OCI-M1 (cell line): Measurements from ENCODE around the gene CAPN5.

ENCODE experiments used
- DNase-seq: peaks from one replicate; lab custom pipeline; 2025; lab: John Stamatoyannopoulos, UW

Gene CAPN5

GRCh38 chr11:77101043-77101537, 34.3 kb downstream of the CAPN5 start:
- DNase-seq = peak; percentile 84

GRCh38 chr11:77102246-77103210, 35.8 kb downstream of the CAPN5 start, which contains the start of gene OMP:
Gene OMP (plus strand): TSS chr11:77102840. CDS start chr11:77102840, 0 bp downstream.
- no peak for DNase-seq

GRCh38 chr11:77103319-77103718, 36.5 kb downstream of the CAPN5 start:
- no peak for DNase-seq

GRCh38 chr11:77104727-77105126, 38.0 kb downstream of the CAPN5 start:
- no peak for DNase-seq

GRCh38 chr11:77106321-77106720, 39.5 kb downstream of the CAPN5 start:
- no peak for DNase-seq

GRCh38 chr11:77106759-77107158, 40.0 kb downstream of the CAPN5 start:
- DNase-seq = no peak

- DNase-seq = no peak
These were observed 41.2 kb downstream of the CAPN5 start for GRCh38 chr11:77107950-77108349.

GRCh38 chr11:77108436-77108835, 41.7 kb downstream of the CAPN5 start:
- DNase-seq = no peak

GRCh38 chr11:77109236-77110019, 42.7 kb downstream of the CAPN5 start:
- no peak for DNase-seq

- no peak for DNase-seq
These were observed 44.1 kb downstream of the CAPN5 start for GRCh38 chr11:77110836-77111235.

- DNase-seq = no peak
These were observed 44.5 kb downstream of the CAPN5 start for GRCh38 chr11:77111277-77111676.

GRCh38 chr11:77111946-77112345, 45.2 kb downstream of the CAPN5 start:
- no peak for DNase-seq

- no peak for DNase-seq
These were observed 46.0 kb downstream of the CAPN5 start for GRCh38 chr11:77112641-77113381.

GRCh38 chr11:77113382-77114088, 46.8 kb downstream of the CAPN5 start:
- DNase-seq = peak; percentile 80

GRCh38 chr11:77114089-77114463, 47.3 kb downstream of the CAPN5 start:
- no peak for DNase-seq

GRCh38 chr11:77115181-77115611, 48.4 kb downstream of the CAPN5 start:
- DNase-seq = no peak

- no peak for DNase-seq
These were observed 49.2 kb downstream of the CAPN5 start for GRCh38 chr11:77115956-77116355.

- DNase-seq = no peak
These were observed 50.7 kb downstream of the CAPN5 start for GRCh38 chr11:77117492-77117891.

- no peak for DNase-seq
These were observed 51.3 kb downstream of the CAPN5 start for GRCh38 chr11:77118086-77118485.

GRCh38 chr11:77118971-77119370, 52.2 kb downstream of the CAPN5 start:
- no peak for DNase-seq

GRCh38 chr11:77119531-77119936, 52.8 kb downstream of the CAPN5 start:
- no peak for DNase-seq
